HG03460 (cell line): ENCODE data around the gene NOL11.
"Not testable (repeated sequence)": the region's sequence is repeated elsewhere in the genome, so short reads cannot be mapped to it uniquely, and the experiment has no call there.

Experiments used
- ATAC-seq: cut with Tn5 transposase; IDR thresholded peaks from one replicate; pipeline ENCODE4 v1.9.1; 2021; ENCODE audit not compliant: unreplicated experiment

Gene NOL11

GRCh38 chr17:67752160-67752559 lies 34.4 kb downstream of the NOL11 start:
- ATAC-seq = not testable (repeated sequence)

- no peak for ATAC-seq
These were observed 35.3 kb downstream of the NOL11 start for GRCh38 chr17:67753026-67753425.

- ATAC-seq = no peak
These were observed 36.3 kb downstream of the NOL11 start for GRCh38 chr17:67754001-67754400.

GRCh38 chr17:67754686-67755085 lies 37.0 kb downstream of the NOL11 start:
- not testable (repeated sequence) for ATAC-seq

GRCh38 chr17:67756766-67757165 lies 39.0 kb downstream of the NOL11 start:
- not testable (repeated sequence) for ATAC-seq

- no peak for ATAC-seq
These were observed 41.8 kb downstream of the NOL11 start for GRCh38 chr17:67759355-67760171.

- no peak for ATAC-seq
These were observed 47.9 kb downstream of the NOL11 start for GRCh38 chr17:67765623-67766022.

GRCh38 chr17:67769231-67769630 lies 51.5 kb downstream of the NOL11 start:
- no peak for ATAC-seq

- no peak for ATAC-seq
These were observed 52.8 kb downstream of the NOL11 start for GRCh38 chr17:67770539-67770938.

- no peak for ATAC-seq
These were observed 54.9 kb downstream of the NOL11 start for GRCh38 chr17:67772679-67773078.

GRCh38 chr17:67773246-67773645 lies 55.5 kb downstream of the NOL11 start:
- no peak for ATAC-seq

GRCh38 chr17:67779098-67779672 lies 61.4 kb downstream of the NOL11 start:
- ATAC-seq = no peak

- ATAC-seq = no peak
These were observed 66.8 kb downstream of the NOL11 start for GRCh38 chr17:67784364-67785121.

GRCh38 chr17:67785122-67785477 lies 67.4 kb downstream of the NOL11 start:
- ATAC-seq = no peak

- no peak for ATAC-seq
These were observed 67.8 kb downstream of the NOL11 start for GRCh38 chr17:67785504-67785903.
